Transverse colon (tissue), 4 donors: ENCODE measurements around the gene NXPH3. TPM values are rescaled to one million over a fixed set of nuclear protein-coding genes. Genes with fewer than 3 reads are reported as not detected.

Experiments used
- DNase-seq: peaks from one replicate; pipeline ENCODE4 v3.0.0-alpha.2; 2019
- H3K27ac ChIP-seq, 4 donors: fragments of 200-600 bp; sonication (generic); 2 replicates each; pipeline ENCODE4 v1.5.1; 2016 to 2018; ENCODE audit warnings: inconsistent platforms in 4 of 4
- H3K27me3 ChIP-seq: fragments of 200-600 bp; sonication (generic); 2 replicates; pipeline ENCODE4 v1.5.1; 2017; ENCODE audit warnings: inconsistent platforms
- H3K36me3 ChIP-seq, 4 donors: fragments of 200-600 bp; sonication (generic); 2 replicates each; pipeline ENCODE4 v1.5.1; 2017 to 2019; ENCODE audit warnings: inconsistent platforms in 4 of 4
- H3K4me1 ChIP-seq, 4 donors: fragments of 200-600 bp; sonication (generic); 2 replicates each; pipeline ENCODE4 v1.5.1; 2017 to 2020; ENCODE audit warnings: inconsistent platforms in 4 of 4
- H3K4me3 ChIP-seq, 4 donors: fragments of 200-600 bp; sonication (generic); 1 replicate in 1 of 4; 2 replicates in 3 of 4; pipeline versions ENCODE4 v1.5.1 to v1.6.1; 2017 to 2019; ENCODE audit warnings: inconsistent platforms in 4 of 4
- H3K9me3 ChIP-seq, 2 donors: fragments of 200-600 bp; sonication (generic); 2 replicates each; pipeline ENCODE4 v1.5.1; 2017 to 2019; ENCODE audit warnings: inconsistent platforms in 2 of 2
- CTCF ChIP-seq, 5 experiments: fragments of 200-600 bp in 3 of 5; fragments of 450-650 bp in 2 of 5; sonication (generic) in 3 of 5; IDR thresholded peaks; 1 replicate in 2 of 5; 2 replicates in 3 of 5; pipeline ENCODE4 v1.5.1; 2016 to 2017; ENCODE audit warnings: antibody characterized with exemption in 5 of 5, inconsistent platforms in 3 of 5, mild to moderate bottlenecking in 2 of 5, moderate library complexity in 1 of 5
- EP300 ChIP-seq: sonication (generic); formaldehyde crosslinking; IDR thresholded peaks from one replicate; pipeline ENCODE4 v1.6.1; 2017; ENCODE audit warnings: antibody characterized with exemption, low read depth
- POLR2A ChIP-seq: fragments of 450-650 bp; IDR thresholded peaks from one replicate; pipeline ENCODE4 v1.6.1; 2016; ENCODE audit warnings: antibody characterized with exemption, mild to moderate bottlenecking, moderate library complexity
- POLR2AphosphoS5 ChIP-seq, 3 donors: sonication (generic); formaldehyde crosslinking; IDR thresholded peaks; one replicate each; pipeline ENCODE4 v1.6.1; 2016; ENCODE audit warnings: antibody characterized with exemption in 3 of 3
- WGBS, 2 donors: methylation state at CpG; one replicate each; pipeline ENCODE4 v1.1.5; 2018; ENCODE audit warnings: low coverage in 1 of 2; 5-methylcytosine and 5-hydroxymethylcytosine counted together
- in situ Hi-C, 4 donors: fragments of 200-750 bp; cut with MboI; loops; one replicate each; pipeline versions ENCODE4 v1.15.0 to v1.15.1; 2017; ENCODE audit warnings: low sequenced_read_pairs in 3 of 4, low pct_ligation_motif_present in 1 of 4, low pct_unique_long_range_greater_than_20kb in 1 of 4
- intact Hi-C: fragments of 100-400 bp; cut with DNase I; formaldehyde crosslinking; loops from one replicate; pipeline ENCODE4 v1.15.1; 2023; ENCODE audit warnings: low total_unique reads
- total RNA-seq, 4 donors: library from RNA; depleted of rRNA; stranded (reverse); fragments of >200 nt; gene quantifications; one replicate each; pipeline ENCODE4 v1.1.0, GENCODE V29; 2016

Gene NXPH3
- total RNA-seq, 4 donors from 2014 or later = 0.20 to 4.6 (median 2.6) TPM

GRCh38 chr17:49571283-49571682, 4.4 kb upstream of the NXPH3 start:
- Histone ChIP-seq H3K9me3 (no peaks in the 10 kb centered on the region), H3K27me3 (peaks cover 30% of the 10 kb centered on the region), H3K27ac (peak overlapping the region in 2 of 4 donors; percentile 78 to 88), H3K4me3 (no peak overlapping the region), H3K4me1 (peaks cover 6 to 45% (median 29%) of the 10 kb centered on the region in 4 donors), H3K36me3 (no peaks in the 10 kb centered on the region)
- in situ Hi-C loops (loop anchor here (5.0 to 25.0 kb wide), 7 partner anchors 124 to 416 kb away; partner anchors contain the start of gene DLX3 (in 1 of the 4)), intact Hi-C loops (loop anchor here (2.0 to 10.0 kb wide), 2 partner anchors 64 to 124 kb away; no protein-coding TSS in a partner anchor)
- TF ChIP-seq EP300 (no peak), CTCF (IDR thresholded peaks at IDR 0.05) (no peak), POLR2AphosphoS5 (IDR thresholded peaks at IDR 0.05) (no peak), POLR2A (no peak)
- 33 to 37% methylated on average over 3 to 6 of the region's 6 CpGs for WGBS, 2 donors
- DNase-seq = no peak

- H3K27me3 ChIP-seq = peaks cover 31% of the 10 kb centered on the region
- in situ Hi-C loops = loop anchor here (5.0 to 25.0 kb wide), 7 partner anchors 123 to 416 kb away; partner anchors contain the start of gene DLX3 (in 1 of the 4)
These were observed 3.9 kb upstream of the NXPH3 start for GRCh38 chr17:49571764-49572163.

GRCh38 chr17:49572226-49572625, 3.4 kb upstream of the NXPH3 start:
- H3K4me3 ChIP-seq = no peak overlapping the region
- TF ChIP-seq POLR2AphosphoS5 (IDR thresholded peaks at IDR 0.05) = no peak
- TF ChIP-seq EP300 = no peak
- no peak for TF ChIP-seq CTCF (IDR thresholded peaks at IDR 0.05)
- TF ChIP-seq POLR2A = no peak
- no peak overlapping the region for H3K27ac ChIP-seq
- H3K4me1 ChIP-seq = peaks cover under 1 to 45% (median 32%) of the 10 kb centered on the region in 4 donors
- H3K27me3 ChIP-seq = peaks cover 31% of the 10 kb centered on the region
- no peaks in the 10 kb centered on the region for H3K9me3 ChIP-seq
- in situ Hi-C loops (loop anchor here (5.0 to 25.0 kb wide), 7 partner anchors 123 to 415 kb away; partner anchors contain the start of gene DLX3 (in 1 of the 4)), intact Hi-C loops (loop anchor here (2.0 to 10.0 kb wide), 2 partner anchors 63 to 209 kb away; no protein-coding TSS in a partner anchor)
- 89 to 91% methylated on average over 3 of the region's 3 CpGs for WGBS, 2 donors
- no peak for DNase-seq
- H3K36me3 ChIP-seq = no peaks in the 10 kb centered on the region

More at GRCh38 chr17:49571764-49572163, 3.9 kb upstream of the NXPH3 start:
- no peak for DNase-seq
- Histone ChIP-seq H3K9me3 (no peaks in the 10 kb centered on the region), H3K36me3 (no peaks in the 10 kb centered on the region), H3K4me1 (peaks cover 5 to 45% (median 30%) of the 10 kb centered on the region in 4 donors), H3K27ac (no peak overlapping the region), H3K4me3 (no peak overlapping the region)
- TF ChIP-seq POLR2A (no peak), POLR2AphosphoS5 (IDR thresholded peaks at IDR 0.05) (no peak), CTCF (IDR thresholded peaks at IDR 0.05) (no peak), EP300 (no peak)
- intact Hi-C loops = loop anchor here (2.0 to 10.0 kb wide), 3 partner anchors 63 to 209 kb away; no protein-coding TSS in a partner anchor
- WGBS, 2 donors = 25 to 39% methylated on average over 4 of the region's 4 CpGs

- Histone ChIP-seq H3K9me3 (no peaks in the 10 kb centered on the region), H3K4me3 (no peak overlapping the region), H3K36me3 (no peaks in the 10 kb centered on the region), H3K27me3 (peaks cover 38% of the 10 kb centered on the region), H3K4me1 (peaks cover 0 to 43% (median 34%) of the 10 kb centered on the region in 4 donors), H3K27ac (no peak overlapping the region)
- DNase-seq = no peak
- in situ Hi-C loops (loop anchor here (5.0 to 25.0 kb wide), 7 partner anchors 122 to 414 kb away; partner anchors contain the start of gene DLX3 (in 1 of the 4)), intact Hi-C loops (loop anchor here (2.0 to 10.0 kb wide), 2 partner anchors 62 to 208 kb away; no protein-coding TSS in a partner anchor)
- 73 to 88% methylated on average over 3 to 6 of the region's 6 CpGs for WGBS, 2 donors
- TF ChIP-seq EP300 (no peak), POLR2A (no peak), POLR2AphosphoS5 (IDR thresholded peaks at IDR 0.05) (no peak), CTCF (IDR thresholded peaks at IDR 0.05) (no peak)
These were observed 2.8 kb upstream of the NXPH3 start for GRCh38 chr17:49572806-49573420.
